ENCODE results near the gene MICA. TPM values are rescaled to one million over a fixed set of nuclear protein-coding genes. Genes with fewer than 3 reads are reported as not detected.
"Not testable (repeated sequence)": the region's sequence is repeated elsewhere in the genome, so short reads cannot be mapped to it uniquely, and the experiment has no call there.

The MICA gene
- total RNA-seq, 4 donors from 2014 or later = 18.9 to 35.4 (median 22.3) TPM

DNA sequence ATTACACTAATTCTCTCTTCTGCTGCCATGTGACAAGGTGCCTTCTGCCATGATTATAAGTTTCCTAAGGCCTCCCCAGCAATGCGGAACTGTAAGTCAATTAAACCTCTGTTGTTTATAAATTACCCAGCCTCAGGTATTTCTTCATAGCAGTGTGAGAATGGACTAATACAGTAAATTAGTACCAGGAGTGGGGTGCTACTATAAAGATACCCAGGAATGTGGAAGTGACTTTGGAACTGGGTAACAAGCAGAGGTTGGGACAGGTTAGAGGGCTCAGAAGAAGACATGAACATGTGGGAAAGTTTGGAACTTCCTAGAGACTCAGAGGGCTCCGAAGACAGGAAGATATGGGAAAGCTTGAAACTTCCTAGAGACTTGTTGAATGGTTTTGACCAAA is 34.8 kb downstream of the MICA start:
- TF ChIP-seq, protein P1, sequence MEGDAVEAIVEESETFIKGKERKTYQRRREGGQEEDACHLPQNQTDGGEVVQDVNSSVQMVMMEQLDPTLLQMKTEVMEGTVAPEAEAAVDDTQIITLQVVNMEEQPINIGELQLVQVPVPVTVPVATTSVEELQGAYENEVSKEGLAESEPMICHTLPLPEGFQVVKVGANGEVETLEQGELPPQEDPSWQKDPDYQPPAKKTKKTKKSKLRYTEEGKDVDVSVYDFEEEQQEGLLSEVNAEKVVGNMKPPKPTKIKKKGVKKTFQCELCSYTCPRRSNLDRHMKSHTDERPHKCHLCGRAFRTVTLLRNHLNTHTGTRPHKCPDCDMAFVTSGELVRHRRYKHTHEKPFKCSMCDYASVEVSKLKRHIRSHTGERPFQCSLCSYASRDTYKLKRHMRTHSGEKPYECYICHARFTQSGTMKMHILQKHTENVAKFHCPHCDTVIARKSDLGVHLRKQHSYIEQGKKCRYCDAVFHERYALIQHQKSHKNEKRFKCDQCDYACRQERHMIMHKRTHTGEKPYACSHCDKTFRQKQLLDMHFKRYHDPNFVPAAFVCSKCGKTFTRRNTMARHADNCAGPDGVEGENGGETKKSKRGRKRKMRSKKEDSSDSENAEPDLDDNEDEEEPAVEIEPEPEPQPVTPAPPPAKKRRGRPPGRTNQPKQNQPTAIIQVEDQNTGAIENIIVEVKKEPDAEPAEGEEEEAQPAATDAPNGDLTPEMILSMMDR (IDR thresholded peaks at IDR 0.05) = no peak
- no peak for TF ChIP-seq POLR2AphosphoS5 (IDR thresholded peaks at IDR 0.05)
- no peak for TF ChIP-seq POLR2A (IDR thresholded peaks at IDR 0.05; ENCODE audit: low read depth)
- TF ChIP-seq EP300 (IDR thresholded peaks at IDR 0.05) = no peak
- Histone ChIP-seq H3K36me3 (no peaks in the 10 kb centered on the region), H3K27me3 (peaks cover 0 to 3% (median 0%) of the 10 kb centered on the region in 4 donors), H3K4me3 (no peak overlapping the region), H3K9me3 (peaks cover 0 to 10% (median 0%) of the 10 kb centered on the region in 4 donors), H3K27ac (replicated peaks in 1 of 4) (no peak overlapping the region), H3K4me1 (peaks cover 8 to 11% (median 9%) of the 10 kb centered on the region in 4 donors)
- DNase-seq (ENCODE audit: extremely low spot score) = no peak
- WGBS = 96% methylated on average over 2 of the region's 2 CpGs
- intact Hi-C loops (cut with DNase I) = no loop called here

DNA sequence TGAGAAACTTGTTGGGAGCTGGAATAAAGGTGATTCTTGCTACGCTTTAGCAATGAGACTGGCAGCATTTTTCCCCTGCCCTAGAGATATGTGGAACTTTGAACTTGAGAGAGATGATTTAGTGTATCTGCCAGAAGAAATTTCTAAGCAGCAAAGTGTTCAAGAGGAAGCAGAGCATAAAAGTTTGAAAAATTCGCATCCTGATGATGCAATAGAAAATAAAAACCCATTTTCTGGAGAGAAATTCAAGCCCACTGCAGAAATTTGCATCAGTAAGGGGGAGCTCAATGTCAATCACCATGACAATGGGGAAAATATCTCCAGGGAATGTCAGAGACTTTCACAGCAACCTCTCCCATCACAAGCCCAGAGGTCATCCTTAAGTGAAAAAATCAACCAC is 35.3 kb downstream of the MICA start:
- H3K9me3 ChIP-seq = peaks cover 0 to 10% (median 0%) of the 10 kb centered on the region in 4 donors
- no peak overlapping the region for H3K27ac ChIP-seq (replicated peaks in 1 of 4)
- 80% methylated on average over 2 of the region's 2 CpGs for WGBS
- TF ChIP-seq POLR2AphosphoS5 (IDR thresholded peaks at IDR 0.05) (no peak), EP300 (IDR thresholded peaks at IDR 0.05) (no peak), POLR2A (IDR thresholded peaks at IDR 0.05; ENCODE audit: low read depth) (no peak)
- TF ChIP-seq, protein P1 (IDR thresholded peaks at IDR 0.05) = no peak
- DNase-seq (ENCODE audit: extremely low spot score) = no peak
- H3K4me1 ChIP-seq = peaks cover 8 to 11% (median 9%) of the 10 kb centered on the region in 4 donors
- H3K4me3 ChIP-seq = no peak overlapping the region
- intact Hi-C loops (cut with DNase I) = no loop called here
- H3K27me3 ChIP-seq = peaks cover 0 to 3% (median 0%) of the 10 kb centered on the region in 4 donors
- no peaks in the 10 kb centered on the region for H3K36me3 ChIP-seq

DNA sequence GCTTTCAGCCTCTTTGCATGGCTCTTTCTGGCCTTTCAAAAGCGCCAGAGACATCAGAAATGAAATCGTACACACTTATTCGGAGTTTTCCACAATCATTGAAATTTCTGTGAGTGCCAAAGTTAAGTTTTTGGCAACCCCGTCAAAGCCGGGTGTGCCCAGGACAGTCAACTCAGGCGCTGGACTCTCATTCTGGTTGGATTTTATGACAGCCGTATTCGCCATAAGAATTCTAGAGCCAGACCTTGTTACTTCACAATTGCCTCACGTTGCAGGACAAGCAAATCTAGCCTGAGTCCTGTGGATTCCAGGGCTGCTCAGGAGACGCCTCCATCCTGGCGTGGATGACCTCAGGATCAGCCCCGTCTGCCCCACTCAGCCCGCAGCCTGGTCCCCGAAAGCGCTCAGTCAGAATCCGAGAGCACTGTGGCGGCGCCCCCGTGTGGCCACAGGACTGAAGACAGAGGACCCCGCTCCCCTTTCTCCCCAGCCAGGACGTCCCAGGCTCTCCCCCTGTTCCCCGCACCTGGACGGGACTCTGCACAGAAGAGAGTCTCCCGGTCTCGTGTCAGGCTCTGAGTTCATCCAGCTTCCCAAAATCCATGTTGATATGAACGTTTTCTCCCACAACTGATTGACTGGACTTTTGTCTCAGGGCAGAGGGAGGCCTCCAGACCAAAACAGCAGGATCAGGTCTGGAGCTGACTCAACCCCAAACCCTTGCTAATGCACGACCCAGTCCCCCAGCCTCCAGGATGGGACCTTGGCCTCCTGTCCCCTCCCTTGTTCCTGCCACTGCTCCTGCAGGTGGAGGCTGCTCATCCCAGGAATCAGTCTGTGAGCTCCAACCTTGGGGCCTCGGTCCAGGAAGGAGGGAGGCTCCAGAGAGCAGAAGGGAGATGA is 38.2 kb downstream of the MICA start:
- Histone ChIP-seq H3K36me3 (no peaks in the 10 kb centered on the region), H3K4me1 (peaks cover 8 to 11% (median 9%) of the 10 kb centered on the region in 4 donors), H3K9me3 (peaks cover 0 to 10% (median 0%) of the 10 kb centered on the region in 4 donors), H3K4me3 (peak overlapping the region in 3 of 4 donors; percentile 19 to 47 (median 23)), H3K27me3 (peaks cover 0 to 3% (median 0%) of the 10 kb centered on the region in 4 donors), H3K27ac (replicated peaks in 1 of 4) (no peak overlapping the region)
- 34% methylated on average over 16 of the region's 28 CpGs for WGBS
- TF ChIP-seq, protein P1 (IDR thresholded peaks at IDR 0.05) = peak; percentile 75 to 92 (median 79)
- peak; percentile 14 to 53 for TF ChIP-seq POLR2AphosphoS5 (IDR thresholded peaks at IDR 0.05)
- TF ChIP-seq EP300 (IDR thresholded peaks at IDR 0.05) = no peak
- intact Hi-C loops (cut with DNase I) = loop anchor here (2.0 kb wide), 1 partner anchor 45 kb away; no protein-coding TSS in a partner anchor
- DNase-seq (ENCODE audit: extremely low spot score) = peak; percentile 96

DNA sequence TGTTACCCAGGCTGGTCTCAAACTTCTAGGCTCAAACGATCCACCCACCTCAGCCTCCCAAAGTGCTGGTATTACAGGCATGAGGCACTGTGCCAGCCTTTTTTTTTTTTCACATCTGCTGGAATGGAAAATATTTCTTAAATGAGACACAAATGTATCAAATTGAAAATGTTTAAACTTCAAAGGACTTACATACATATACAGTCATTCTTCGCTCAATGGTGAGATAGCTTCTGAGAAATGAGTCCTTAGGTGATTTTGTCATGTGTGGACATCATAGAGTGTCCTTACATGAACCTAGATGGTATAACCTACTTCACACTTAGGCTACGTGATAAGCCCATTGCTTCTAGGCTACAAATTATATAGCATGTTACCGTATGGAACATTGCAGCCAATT is 43.1 kb downstream of the MICA start:
- no peak overlapping the region for H3K27ac ChIP-seq (replicated peaks in 1 of 4)
- H3K9me3 ChIP-seq = no peaks in the 10 kb centered on the region
- no peaks in the 10 kb centered on the region for H3K27me3 ChIP-seq
- TF ChIP-seq POLR2AphosphoS5 (IDR thresholded peaks at IDR 0.05) (no peak), EP300 (IDR thresholded peaks at IDR 0.05) (no peak), POLR2A (IDR thresholded peaks at IDR 0.05; ENCODE audit: low read depth) (no peak)
- TF ChIP-seq, protein P1 (IDR thresholded peaks at IDR 0.05) = no peak
- 66% methylated on average over 4 of the region's 4 CpGs for WGBS
- intact Hi-C loops (cut with DNase I) = no loop called here
- peaks cover 4 to 6% (median 5%) of the 10 kb centered on the region in 4 donors for H3K4me1 ChIP-seq
- no peak overlapping the region for H3K4me3 ChIP-seq
- DNase-seq (ENCODE audit: extremely low spot score) = peak; percentile 29
- no peaks in the 10 kb centered on the region for H3K36me3 ChIP-seq

DNA sequence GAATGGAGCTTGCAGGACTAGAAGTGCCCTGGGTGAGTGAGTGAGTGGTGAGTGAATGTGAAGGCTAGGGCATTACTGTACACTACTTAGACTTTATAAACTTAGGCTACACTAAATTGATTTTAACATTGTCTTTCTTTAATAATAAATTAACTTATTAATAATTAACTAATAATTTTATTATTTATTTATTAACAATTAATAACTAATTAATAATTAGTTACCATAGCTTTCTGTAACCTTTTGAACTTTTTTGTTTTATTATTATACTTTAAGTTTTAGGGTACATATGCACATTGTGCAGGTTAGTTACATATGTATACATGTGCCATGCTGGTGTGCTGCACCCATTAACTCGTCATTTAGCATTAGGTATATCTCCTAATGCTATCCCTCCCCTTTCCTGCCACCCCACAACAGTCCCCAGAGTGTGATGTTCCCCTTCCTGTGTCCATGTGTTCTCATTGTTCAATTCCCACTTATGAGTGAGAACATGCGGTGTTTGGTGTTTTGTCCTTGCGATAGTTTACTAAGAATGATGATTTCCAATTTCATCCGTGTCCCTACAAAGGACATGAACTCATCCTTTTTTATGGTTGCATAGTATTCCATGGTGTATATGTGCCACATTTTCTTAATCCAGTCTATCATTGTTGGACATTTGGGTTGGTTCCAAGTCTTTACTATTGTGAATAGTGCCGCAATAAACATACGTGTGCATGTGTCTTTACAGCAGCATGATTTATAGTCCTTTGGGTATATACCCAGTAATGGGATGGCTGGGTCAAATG is 43.8 kb downstream of the MICA start:
- H3K4me1 ChIP-seq; H3K27ac ChIP-seq (replicated peaks in 1 of 4); H3K9me3 ChIP-seq; intact Hi-C loops (cut with DNase I); H3K27me3 ChIP-seq; H3K4me3 ChIP-seq; H3K36me3 ChIP-seq; DNase-seq (ENCODE audit: extremely low spot score): not testable (repeated sequence)
- 93% methylated on average over 5 of the region's 6 CpGs for WGBS
